HG02840 (cell line): ENCODE results near the gene SLC35E1.

Source experiments
- ATAC-seq: cut with Tn5 transposase; IDR thresholded peaks from one replicate; pipeline ENCODE4 v1.9.1; 2021; ENCODE audit warnings: mild to moderate bottlenecking, moderate library complexity, moderate number of reproducible peaks; ENCODE audit not compliant: unreplicated experiment, low FRiP score

Gene SLC35E1

DNA sequence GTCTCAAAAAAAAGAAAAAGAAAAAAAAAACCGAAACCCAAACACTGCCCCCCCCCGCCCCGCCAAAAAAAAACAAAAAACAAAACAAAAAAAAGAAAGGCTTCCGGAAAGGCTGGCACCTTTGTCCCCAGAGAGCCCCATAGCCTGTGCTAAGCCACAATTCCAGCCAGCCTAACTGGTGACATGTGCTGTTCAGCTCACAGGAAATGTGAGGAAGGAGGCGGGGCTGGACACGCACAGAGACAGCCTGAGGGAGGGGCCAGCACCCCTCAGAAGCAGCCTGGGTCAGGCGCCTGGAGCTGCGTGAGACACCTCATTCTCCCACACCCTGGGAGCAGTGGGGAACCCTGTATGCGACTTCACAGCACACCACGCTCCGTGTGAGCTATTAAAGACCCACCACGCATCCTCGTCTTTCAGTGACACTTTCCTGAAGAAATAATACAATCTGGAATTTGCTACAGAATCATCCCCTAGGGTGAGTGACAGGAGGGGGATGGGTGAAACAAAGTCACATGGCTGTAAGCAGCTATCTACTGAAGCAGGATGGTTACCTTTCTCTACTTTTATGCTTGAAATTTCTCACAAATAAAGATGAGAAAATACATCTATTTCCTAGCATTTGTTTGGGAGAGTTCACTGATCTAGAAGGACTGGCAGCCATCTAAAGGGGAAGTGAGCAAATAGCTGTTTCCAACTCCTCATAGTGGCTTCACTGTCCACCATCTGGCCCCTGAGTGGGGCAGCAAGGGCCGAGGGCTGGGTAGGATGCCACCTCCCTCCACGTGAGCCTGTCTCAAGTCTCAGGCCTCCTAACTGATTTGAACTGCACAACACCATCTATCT is 12.3 kb upstream of the SLC35E1 start:
- peak; percentile 51 for ATAC-seq

DNA sequence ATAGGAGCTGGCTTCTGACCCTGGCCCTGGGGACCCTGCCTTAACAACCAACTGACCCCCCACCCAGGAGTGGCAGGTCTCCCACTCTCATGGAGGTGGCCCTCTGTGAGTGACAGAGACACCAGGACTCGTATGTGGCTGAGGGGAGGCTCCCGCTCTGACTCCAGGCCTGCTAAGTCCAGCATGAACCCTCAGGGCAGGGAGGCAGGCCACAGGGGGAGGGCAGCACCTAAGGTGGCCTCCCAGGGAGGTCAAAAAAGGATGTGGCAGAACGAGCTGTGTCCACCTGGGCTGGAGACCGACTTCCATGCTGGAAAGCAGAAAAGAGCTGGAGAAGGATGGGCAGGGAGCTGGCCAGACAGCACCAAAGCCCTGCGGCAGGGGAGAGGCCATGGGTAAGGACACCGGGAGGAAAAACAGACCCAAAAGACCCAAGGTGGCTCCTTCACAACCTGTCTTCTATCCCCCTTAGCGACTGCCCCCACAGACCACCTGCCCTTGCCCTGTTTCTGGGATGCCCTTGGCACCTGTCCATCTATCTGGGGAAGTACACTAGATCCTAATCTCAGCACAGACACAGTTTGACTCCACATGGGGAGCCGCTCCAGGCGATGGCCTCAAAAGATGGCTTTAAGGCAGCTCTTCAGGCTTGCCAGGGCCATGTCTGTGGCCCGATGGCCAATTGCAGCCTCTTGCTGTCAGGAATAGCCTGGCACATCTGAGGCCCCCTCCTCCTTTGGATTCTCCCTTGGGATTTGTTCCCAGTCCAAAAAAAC is 10.5 kb upstream of the SLC35E1 start:
- no peak for ATAC-seq

DNA sequence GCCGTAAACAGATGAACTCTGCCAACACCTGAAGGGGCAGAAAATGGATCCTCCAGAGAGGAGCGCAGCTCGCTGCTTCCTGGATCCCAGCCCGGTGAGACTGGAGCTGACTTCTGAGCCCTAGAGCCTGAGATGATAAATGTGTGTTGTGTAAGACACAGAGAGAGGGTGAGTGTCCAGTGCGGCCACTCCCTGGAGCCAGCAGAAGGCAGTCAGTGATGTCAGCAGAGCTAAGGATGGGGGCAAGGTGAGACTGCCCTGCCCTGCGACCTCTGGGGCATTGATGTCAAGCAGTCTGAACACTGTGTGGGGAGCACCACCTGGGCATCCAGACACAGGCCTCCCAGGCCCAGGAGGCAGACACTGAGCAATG is 9.7 kb upstream of the SLC35E1 start:
- no peak for ATAC-seq

DNA sequence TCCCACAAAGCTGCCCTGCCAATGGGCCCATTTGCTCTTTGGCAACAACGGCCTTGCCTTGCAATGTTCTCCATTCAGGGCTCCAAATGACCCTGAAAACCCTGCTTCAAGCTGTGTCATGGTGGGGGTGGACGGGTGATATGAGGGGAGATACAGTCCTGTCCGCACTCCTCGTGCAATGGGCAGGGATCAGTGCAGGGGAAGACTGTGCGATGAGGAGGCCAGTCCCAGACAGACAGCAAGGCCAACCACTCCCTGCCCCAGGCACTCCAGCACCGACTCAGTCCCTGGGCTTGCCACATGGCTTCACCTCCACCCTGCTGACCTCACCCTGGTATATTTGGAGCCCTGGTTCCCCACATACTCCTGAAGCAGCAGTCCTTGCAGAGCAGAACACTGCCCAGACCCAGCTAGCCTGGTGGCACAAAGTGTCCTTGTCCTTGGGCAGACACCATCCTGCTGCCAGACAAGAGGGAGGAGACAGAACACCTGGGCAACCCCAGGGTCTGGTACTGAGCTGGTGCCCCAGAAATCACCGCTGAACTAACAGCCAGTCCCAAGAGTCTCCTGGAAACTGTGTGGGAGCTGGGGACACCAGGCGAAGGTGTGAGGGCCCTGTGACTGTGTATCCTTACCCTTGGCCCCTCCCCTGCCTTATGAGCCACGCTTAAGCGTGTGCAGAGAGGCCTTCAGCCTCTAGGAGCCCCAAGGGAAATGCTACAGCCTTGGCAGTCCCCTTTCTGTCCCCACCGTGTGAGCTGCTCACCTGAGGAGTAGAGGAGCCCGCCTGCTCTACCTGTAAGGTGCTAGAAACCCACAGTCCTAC is 9.1 kb upstream of the SLC35E1 start:
- no peak for ATAC-seq

DNA sequence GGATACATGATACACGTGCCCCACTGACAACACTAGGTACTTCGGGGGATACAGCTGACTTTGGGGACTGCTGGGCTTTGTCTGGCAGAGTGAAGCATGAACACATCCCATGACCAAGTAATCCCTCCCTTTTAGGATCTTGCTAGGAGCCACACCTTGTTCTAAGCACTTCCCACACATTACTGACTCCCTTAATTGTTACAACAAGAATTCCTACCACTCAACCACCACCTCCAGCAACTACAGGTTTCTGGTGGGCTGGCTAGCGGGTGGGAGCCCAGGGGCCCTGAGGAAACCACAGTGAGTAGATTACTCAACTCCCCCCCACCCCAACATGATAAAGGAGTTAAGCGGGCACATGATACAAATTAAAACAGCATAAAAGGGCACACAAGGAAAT is 7.2 kb upstream of the SLC35E1 start:
- ATAC-seq, result no peak

DNA sequence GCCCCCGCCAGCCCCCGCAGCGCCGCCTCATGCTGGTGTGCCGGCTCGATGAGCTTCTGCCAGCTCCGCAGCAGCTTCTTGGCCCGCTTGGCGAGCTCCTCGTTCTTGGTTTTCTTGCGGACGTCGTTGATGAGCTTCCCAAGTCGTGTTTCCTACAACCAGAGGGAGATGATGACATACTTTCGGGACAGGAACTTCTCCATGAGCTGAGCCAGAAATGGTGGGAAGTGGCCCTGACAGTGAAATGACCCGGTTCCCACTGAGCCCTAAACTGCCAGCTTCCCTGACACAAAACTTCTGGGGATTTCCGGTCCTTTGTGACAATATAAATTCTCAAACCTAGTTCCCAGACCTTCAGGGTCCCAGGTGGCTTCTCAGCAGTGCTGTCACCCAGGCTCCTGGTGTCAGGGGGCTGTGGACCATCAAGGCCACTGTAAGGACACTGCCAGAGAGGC is 5.3 kb upstream of the SLC35E1 start:
- no peak for ATAC-seq

DNA sequence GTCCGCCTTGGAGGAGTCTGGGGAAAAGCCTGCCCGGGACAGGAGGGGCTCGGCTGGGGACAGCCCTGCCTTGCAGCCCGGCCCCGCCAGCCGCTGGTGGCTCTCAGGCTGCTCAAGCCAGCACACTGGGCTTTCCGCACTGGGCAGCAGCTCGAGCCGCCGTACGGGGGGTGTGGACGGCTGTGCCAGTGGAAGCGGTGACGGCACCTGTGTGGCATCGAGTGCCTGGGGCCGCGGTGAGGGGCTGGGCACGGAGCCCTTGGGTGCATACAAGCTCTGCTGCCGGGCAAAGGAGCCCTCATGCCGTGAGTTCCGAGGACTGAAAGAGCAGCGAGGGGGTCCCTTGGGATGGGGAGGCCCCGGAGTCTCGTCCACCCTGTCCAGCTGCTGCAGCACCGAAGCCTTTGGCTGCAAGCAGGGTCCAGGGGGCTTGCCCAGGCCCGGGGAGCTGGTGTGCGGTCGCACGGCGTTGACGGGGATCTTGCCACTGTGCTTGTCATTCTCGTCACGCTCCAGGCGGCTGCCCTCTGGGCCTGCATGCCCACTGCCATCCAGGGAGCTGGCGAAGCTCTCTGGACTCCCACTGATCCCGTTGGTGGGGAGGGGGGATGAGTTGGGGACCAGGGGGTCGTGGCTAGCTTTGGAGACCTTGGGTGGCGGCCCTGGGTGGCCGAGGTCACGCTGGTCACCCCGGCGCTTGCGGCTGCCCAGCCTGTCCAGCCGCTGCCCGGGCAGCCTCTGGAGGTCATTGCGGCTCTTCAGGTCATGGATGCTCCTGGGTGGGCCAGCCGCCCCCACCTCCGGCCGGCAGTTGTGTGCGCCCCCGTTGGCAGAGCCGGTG is 4.7 kb upstream of the SLC35E1 start:
- no peak for ATAC-seq

DNA sequence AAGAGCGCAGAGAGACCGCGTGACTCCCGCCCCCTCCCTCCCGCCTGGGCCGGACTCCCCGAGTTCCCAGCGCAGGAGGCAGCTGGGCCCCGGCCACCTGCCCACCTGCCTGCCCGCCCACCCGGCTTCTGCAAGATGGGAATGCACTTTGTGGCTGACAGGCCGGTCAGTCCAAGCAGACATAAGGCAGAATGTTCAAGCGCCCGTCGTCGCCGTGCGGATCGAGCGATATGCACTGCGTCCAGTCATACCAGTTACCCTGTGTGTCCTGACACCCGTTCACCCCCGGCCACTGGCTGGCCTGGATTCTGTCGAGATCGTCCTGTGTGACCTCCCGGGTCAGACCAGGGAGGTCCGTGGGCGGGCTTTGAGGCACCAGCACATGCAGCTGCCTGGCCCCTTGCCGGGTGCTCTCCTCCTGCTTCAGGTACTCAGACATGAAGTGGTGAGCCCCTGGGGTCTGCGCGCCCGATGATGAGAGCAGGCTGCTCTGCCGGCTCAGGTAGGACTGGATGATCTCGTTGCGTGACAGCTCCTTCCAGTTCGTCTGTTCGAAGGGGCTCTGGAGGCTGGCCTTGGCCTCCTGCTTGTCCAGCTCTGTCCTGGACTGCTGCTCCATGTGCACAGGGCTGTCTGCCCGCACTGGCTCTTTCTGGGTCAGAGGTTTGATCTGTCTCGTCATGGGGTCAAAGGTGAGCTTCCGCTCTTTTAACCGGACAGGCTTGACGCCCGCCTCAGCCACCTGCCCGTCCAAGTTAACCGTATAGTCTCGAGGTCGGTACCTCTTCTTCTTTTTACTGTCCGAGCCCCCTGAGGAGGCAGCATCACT is 3.9 kb upstream of the SLC35E1 start:
- no peak for ATAC-seq

DNA sequence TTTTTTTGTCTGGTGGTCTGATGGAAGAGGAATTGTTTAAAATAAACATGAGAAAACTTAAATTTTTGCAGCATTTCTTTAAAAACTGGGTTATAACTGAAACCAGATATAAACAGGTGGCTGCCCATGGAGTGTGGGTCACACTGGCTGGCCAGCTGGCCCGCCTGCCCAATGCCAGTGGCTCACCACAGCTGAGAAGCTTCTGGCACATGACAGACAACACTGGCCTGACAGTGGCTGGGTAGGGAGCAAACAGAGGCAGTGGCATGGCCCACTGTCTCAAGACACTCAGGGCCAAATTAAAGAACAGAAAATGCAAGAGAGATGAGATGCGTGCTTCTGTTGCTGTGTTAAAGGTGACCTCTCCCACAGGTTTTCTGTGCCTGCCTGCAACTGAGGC is 3.1 kb upstream of the SLC35E1 start:
- ATAC-seq, result no peak

DNA sequence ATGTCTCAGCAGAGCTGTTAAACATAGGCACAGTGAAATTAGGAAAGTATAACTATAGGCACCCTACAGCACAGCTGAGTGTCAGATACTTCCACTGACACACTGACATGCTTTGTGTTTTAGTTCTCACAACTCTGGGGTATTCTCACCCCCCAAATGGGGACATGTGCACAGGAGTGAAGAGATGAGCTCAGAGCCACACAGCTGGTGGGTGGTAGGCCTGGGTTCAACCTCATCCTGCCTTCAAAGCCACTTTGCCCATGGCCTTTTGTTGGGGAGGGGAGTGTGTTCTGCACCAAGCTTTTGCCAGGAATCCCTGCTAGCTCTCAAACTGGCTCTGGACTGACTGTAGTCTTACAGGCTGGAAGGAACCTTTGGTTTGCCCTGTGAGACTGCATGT is 1.7 kb upstream of the SLC35E1 start:
- ATAC-seq, result no peak

DNA sequence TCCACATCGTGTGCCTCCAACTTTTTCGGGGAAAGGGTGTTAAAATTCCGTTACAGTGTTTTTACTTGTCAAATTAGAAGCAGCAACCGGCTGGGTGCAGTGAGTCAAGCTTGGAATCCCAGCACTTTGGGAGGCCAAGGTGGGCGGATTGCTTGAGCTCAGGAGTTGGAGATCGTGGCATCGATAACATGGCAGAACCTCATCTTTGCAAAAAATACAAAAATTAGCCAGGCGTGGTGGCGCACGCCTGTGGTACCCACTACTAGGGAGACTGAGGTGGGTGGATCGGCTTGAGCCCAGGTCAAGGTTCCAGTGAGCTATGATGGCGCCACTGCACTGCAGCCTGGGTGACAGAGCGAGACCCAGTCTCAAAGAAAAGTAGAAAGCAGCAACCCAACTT is 1.1 kb upstream of the SLC35E1 start:
- no peak for ATAC-seq

DNA sequence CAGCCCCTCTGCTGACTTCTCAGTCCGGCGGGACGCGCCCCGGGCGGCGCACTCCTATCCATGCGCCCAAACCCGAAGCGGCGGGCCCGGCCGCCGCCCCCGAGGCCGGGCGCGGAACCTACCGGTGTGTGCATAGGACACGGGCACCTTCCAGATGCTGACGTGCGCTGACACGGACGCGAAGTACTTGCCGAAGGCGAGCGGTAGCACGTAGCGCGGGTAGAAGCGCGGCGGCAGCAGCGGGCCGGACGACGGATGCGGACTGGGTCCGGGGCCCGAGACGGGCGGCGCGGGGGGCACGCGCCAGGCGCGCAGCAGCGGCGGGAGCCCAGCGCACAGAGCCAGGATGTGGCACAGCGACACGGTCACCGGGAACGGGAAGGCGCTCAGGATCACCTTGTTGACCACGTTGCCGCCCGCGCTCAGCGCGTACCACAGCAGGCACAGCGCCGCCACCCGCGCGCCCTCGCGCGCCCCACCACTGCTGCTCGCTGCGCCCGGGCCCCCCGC is 338 bp downstream of the SLC35E1 start:
- ATAC-seq, result peak; percentile 32

DNA sequence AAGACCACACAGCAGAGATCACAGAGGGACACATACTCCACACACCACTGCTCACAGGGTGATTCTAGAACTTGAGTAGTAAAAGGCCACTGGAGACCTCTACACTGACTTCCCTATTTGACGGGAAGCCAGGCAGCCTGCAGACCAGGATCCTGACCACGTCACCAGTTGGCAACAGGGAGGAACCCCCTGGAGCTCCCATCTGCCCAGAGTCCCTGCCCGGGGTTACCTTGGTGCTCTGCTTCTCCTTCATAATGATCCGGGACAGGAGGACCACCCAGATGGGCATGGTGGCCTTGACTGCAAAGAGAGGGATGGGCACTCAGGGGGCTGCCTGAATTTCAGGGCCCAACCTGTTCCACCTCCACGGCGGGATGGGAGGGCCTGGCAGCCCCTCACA is 932 bp downstream of the SLC35E1 start:
- ATAC-seq, result no peak

DNA sequence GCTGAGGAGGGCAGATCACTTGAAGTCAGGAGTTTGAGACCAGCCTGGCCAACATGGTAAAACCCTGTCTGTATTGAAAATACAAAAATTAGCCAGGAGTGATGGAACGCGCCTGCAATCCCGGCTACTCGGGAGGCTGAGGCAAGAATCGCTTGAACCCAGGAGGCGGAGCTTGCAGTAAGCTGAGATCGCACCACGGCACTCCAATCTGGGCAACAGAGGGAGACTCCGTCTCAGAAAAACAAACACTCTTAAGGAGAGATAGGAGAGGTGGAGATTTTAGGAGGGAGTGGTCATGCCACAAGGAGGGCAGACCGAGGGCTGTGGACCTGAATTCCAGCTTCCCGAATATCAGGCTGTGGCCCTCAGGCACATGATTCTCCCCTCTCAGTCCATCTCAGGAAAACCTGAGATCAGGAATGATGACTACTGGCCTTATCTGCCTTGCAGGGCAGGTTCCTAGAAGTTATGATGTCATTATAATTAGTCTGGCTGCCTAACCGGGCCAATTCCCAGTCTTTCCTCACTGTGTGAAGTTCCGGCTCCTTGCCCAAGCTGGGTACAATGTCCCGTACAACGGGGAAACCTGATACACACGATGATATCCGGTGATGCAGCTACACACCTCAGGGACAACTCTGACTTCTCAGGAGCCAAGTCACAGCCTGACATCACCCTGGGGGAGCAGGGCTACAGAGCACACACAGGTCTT is 2.5 kb downstream of the SLC35E1 start:
- no peak for ATAC-seq

DNA sequence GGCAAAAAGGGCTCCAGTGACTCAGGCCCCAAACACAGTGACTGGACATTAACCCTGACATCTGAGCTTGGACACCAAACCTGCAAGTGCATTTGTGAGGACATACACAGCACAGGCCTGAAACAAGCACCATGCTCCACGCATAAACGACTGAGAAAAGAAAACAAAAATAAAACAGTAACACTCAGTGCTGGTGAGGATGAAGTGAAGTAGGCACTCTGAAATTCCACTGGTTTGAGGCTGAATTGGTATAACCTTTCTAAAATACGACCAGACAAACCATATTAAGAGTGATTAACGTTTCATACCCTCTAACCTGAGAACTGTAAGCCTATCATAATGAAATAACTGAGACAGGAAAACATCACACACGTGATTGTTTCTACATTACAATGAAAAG is 5.5 kb downstream of the SLC35E1 start:
- no peak for ATAC-seq

DNA sequence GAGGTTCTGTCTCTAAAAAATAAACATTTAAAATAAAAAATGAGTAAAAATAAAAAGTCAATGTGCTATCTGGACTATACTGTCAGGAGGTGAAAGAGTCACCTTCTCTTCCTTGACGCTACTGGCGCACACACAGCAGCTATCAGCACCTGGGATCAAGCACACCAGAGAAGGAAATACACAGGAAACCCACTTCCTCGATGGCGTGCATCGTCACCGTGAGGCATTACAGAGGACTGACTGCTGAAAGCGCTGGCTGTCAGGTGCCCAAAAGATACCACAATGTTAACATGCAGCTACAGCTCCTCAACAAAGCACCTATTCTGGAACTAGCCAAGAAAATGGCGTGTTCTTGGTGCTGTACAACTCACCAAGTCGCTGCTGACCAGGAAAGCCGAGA is 6.1 kb downstream of the SLC35E1 start:
- ATAC-seq, result no peak

DNA sequence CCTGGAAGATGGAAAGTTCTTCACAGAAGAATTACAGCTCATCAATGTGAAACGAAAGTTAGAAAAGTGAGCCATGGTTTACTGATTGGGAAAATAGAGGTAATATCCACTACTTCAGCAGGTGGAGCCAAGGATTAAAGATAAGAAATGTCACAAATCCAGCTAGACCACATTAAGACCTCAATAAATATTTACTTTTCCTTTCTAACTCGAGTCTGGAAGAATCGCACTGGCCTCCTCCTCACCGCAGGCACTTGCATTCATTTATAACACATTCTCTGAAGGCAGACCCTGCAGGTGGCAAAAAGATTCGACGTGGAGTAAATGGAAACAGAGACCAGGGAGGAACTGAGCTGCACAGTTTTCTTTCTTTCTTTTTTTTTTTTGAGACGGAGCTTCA is 7.4 kb downstream of the SLC35E1 start:
- no peak for ATAC-seq

DNA sequence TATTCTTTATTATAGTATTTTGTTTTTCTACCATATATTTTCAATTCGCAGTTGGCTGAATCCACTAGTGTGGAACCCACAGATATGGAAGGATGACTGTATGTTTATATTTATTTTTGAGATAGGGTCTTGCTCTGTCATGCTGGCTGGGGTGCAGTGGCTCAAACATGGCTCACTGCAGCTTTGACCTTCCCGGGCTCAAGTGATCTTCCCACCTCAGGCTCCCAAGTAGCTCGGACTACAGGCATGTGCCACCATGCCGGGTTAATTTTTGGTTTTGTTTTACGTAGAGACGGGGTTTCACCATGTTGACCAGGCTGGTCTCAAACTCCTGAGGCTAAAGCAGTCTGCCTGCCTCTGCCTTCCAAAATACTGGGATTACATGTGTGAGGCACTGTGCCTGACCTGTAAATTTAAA is 9.6 kb downstream of the SLC35E1 start:
- no peak for ATAC-seq
